Measurements from ENCODE around the gene RERE.

Gene RERE

GRCh38 chr1:8329858-8330257 lies 487.6 kb downstream of the RERE start:
- TF ChIP-seq ZBTB7A (IDR thresholded peaks at IDR 0.05; ENCODE audit: low read depth) = no peak
- no peak for TF ChIP-seq EP300 (IDR thresholded peaks at IDR 0.05; ENCODE audit: borderline replicate concordance)
- TF ChIP-seq TEAD4 (IDR thresholded peaks at IDR 0.05) = no peak
- no peak for TF ChIP-seq EGR1 (IDR thresholded peaks at IDR 0.05)
- no peak for TF ChIP-seq REST (IDR thresholded peaks at IDR 0.05; ENCODE audit: low read depth)
- no peak for TF ChIP-seq YY1 (IDR thresholded peaks at IDR 0.05; ENCODE audit: low read depth)
- no peak for TF ChIP-seq TCF12 (IDR thresholded peaks at IDR 0.05; ENCODE audit: low read depth)
- TF ChIP-seq MAX (IDR thresholded peaks at IDR 0.05) = no peak

GRCh38 chr1:8329439-8329838 lies 488.0 kb downstream of the RERE start:
- no peak for TF ChIP-seq TAF1 (IDR thresholded peaks at IDR 0.05; ENCODE audit: low read depth)
- no peak for TF ChIP-seq EP300 (IDR thresholded peaks at IDR 0.05; ENCODE audit: borderline replicate concordance)
- no peak for TF ChIP-seq CEBPB (IDR thresholded peaks at IDR 0.05)
- TF ChIP-seq YY1 (IDR thresholded peaks at IDR 0.05; ENCODE audit: low read depth) = no peak
- no peak for TF ChIP-seq RAD21 (IDR thresholded peaks at IDR 0.05; ENCODE audit: low read depth)

DNA sequence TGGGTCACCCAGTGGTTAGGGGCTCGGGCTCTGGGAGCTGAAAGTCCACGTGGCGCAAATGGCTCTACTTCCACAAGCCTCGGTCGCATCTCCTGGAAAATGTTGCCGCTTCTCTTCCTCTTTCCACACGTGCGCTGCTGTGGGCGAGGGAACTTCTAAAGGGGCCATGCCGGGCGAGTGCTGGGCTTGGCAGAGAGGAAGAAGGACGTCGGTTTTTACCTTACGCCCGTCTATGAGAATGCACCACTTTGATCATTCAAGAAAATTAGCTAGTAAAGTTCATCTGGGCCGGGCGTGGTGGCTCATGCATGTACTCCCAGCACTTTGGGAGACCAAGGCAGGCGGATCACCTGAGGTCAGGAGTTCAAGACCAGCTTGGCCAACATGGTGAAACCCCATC lies 489.2 kb downstream of the RERE start:
- TF ChIP-seq USF1 (IDR thresholded peaks at IDR 0.05) (no peak), RAD21 (IDR thresholded peaks at IDR 0.05; ENCODE audit: low read depth) (no peak), TEAD4 (IDR thresholded peaks at IDR 0.05) (no peak), EP300 (IDR thresholded peaks at IDR 0.05; ENCODE audit: borderline replicate concordance) (no peak), ZBTB7A (IDR thresholded peaks at IDR 0.05; ENCODE audit: low read depth) (no peak), EGR1 (IDR thresholded peaks at IDR 0.05) (no peak)

- TF ChIP-seq YY1 (IDR thresholded peaks at IDR 0.05; ENCODE audit: low read depth) (no peak), MAX (IDR thresholded peaks at IDR 0.05) (no peak), TCF12 (IDR thresholded peaks at IDR 0.05; ENCODE audit: low read depth) (no peak), EGR1 (IDR thresholded peaks at IDR 0.05) (no peak), CEBPB (IDR thresholded peaks at IDR 0.05) (no peak), ZBTB7A (IDR thresholded peaks at IDR 0.05; ENCODE audit: low read depth) (no peak), TEAD4 (IDR thresholded peaks at IDR 0.05) (no peak), EP300 (IDR thresholded peaks at IDR 0.05; ENCODE audit: borderline replicate concordance) (no peak), RAD21 (IDR thresholded peaks at IDR 0.05; ENCODE audit: low read depth) (no peak), CREB1 (IDR thresholded peaks at IDR 0.05; ENCODE audit: low read depth) (no peak), TAF1 (IDR thresholded peaks at IDR 0.05; ENCODE audit: low read depth) (no peak), NFIC (IDR thresholded peaks at IDR 0.05) (no peak)
These were observed 491.2 kb downstream of the RERE start for GRCh38 chr1:8326265-8326664.

DNA sequence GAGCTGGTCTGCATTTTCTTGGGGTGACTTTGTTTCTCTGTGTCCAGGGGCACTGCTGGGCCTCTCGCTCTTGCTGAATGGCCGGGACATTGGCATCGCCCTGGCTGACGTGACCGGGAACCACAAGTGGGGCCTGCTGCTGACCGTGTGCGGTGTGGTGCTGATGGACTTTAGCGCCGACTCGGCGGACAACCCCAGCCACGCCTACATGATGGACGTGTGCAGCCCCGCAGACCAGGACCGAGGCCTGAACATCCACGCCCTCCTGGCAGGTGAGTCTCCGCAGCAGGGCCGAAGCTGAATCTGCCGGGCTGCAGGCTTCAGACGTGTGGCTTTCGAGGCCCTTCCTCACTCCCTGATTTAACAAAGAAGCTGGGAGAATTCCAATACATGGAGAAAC lies 491.7 kb downstream of the RERE start:
- TF ChIP-seq TAF1 (IDR thresholded peaks at IDR 0.05; ENCODE audit: low read depth) (no peak), NFIC (IDR thresholded peaks at IDR 0.05) (no peak), USF1 (IDR thresholded peaks at IDR 0.05) (no peak), YY1 (IDR thresholded peaks at IDR 0.05; ENCODE audit: low read depth) (no peak), EGR1 (IDR thresholded peaks at IDR 0.05) (no peak), MAX (IDR thresholded peaks at IDR 0.05) (no peak), TCF12 (IDR thresholded peaks at IDR 0.05; ENCODE audit: low read depth) (no peak), RAD21 (IDR thresholded peaks at IDR 0.05; ENCODE audit: low read depth) (no peak), REST (IDR thresholded peaks at IDR 0.05; ENCODE audit: low read depth) (no peak)

GRCh38 chr1:8324176-8324810 lies 493.1 kb downstream of the RERE start:
- TF ChIP-seq NFIC (IDR thresholded peaks at IDR 0.05) (no peak), CREB1 (IDR thresholded peaks at IDR 0.05; ENCODE audit: low read depth) (no peak), TEAD4 (IDR thresholded peaks at IDR 0.05) (no peak), REST (IDR thresholded peaks at IDR 0.05; ENCODE audit: low read depth) (no peak), MAX (IDR thresholded peaks at IDR 0.05) (no peak), CEBPB (IDR thresholded peaks at IDR 0.05) (no peak), FOXM1 (IDR thresholded peaks at IDR 0.05; ENCODE audit: borderline replicate concordance, low read depth) (no peak), EGR1 (IDR thresholded peaks at IDR 0.05) (no peak), EP300 (IDR thresholded peaks at IDR 0.05; ENCODE audit: borderline replicate concordance) (no peak), ZBTB7A (IDR thresholded peaks at IDR 0.05; ENCODE audit: low read depth) (no peak), TCF12 (IDR thresholded peaks at IDR 0.05; ENCODE audit: low read depth) (no peak), USF1 (IDR thresholded peaks at IDR 0.05) (no peak), YY1 (IDR thresholded peaks at IDR 0.05; ENCODE audit: low read depth) (no peak), TAF1 (IDR thresholded peaks at IDR 0.05; ENCODE audit: low read depth) (no peak), RAD21 (IDR thresholded peaks at IDR 0.05; ENCODE audit: low read depth) (no peak)

Measured in Ishikawa (cell line).